GM12892 (cell line): ENCODE measurements around the gene MBNL1.

ENCODE experiments used
- POLR2A ChIP-seq: IDR thresholded peaks from 2 replicates; pipeline ENCODE4 v1.6.1; 2011; ENCODE audit warnings: low read depth, low read length, control low read depth
- POLR2AphosphoS5 ChIP-seq: IDR thresholded peaks from 2 replicates; pipeline ENCODE4 v1.6.1; 2011; ENCODE audit warnings: low read depth, low read length, control low read depth

GRCh38 chr3:152395764-152396163 lies 127.0 kb downstream of the MBNL1 start:
- TF ChIP-seq POLR2A (no peak), POLR2AphosphoS5 (no peak)
